ENCODE data around the gene GALNT6.

- TF ChIP-seq EZH2phosphoT487 (IDR thresholded peaks at IDR 0.05) = no peak
- TF ChIP-seq CTCF (IDR thresholded peaks at IDR 0.05) = no peak
- TF ChIP-seq EZH2 (IDR thresholded peaks at IDR 0.05) = no peak
These were observed 84.7 kb downstream of the GALNT6 start for GRCh38 chr12:51306507-51306906.
